Breast epithelium (tissue), 4 donors: ENCODE results near the gene CFAP20. TPM values are rescaled to one million over a fixed set of nuclear protein-coding genes. Genes with fewer than 3 reads are reported as not detected.
"Not testable (repeated sequence)": the region's sequence is repeated elsewhere in the genome, so short reads cannot be mapped to it uniquely, and the experiment has no call there.

Experiments used
- DNase-seq, 2 donors: peaks; one replicate each; pipeline ENCODE4 v3.0.0-alpha.2; 2019; ENCODE audit warnings: low spot score in 2 of 2
- H3K27ac ChIP-seq, 2 donors: fragments of 200-600 bp; sonication (generic) in 1 of 2; one replicate each; pipeline ENCODE4 v1.5.1; 2016 to 2019; ENCODE audit warnings: mild to moderate bottlenecking in 1 of 2
- H3K27me3 ChIP-seq, 2 donors: fragments of 200-600 bp; sonication (generic) in 1 of 2; one replicate each; pipeline versions ENCODE4 v1.5.1 to v1.6.0; 2017 to 2019; ENCODE audit warnings: control low read depth in 1 of 2, mild to moderate bottlenecking in 1 of 2
- H3K36me3 ChIP-seq: fragments of 200-600 bp; one replicate; pipeline ENCODE4 v1.5.1; 2019
- H3K4me1 ChIP-seq, 2 donors: fragments of 200-600 bp; sonication (generic); one replicate each; pipeline ENCODE4 v1.5.1; 2016 to 2019; ENCODE audit warnings: control low read depth in 1 of 2
- H3K4me3 ChIP-seq, 3 donors: fragments of 200-600 bp; sonication (generic); 1 replicate in 2 of 3; 2 replicates in 1 of 3; pipeline ENCODE4 v1.5.1; 2016 to 2019; ENCODE audit warnings: mild to moderate bottlenecking in 3 of 3, moderate library complexity in 2 of 3
- H3K9me3 ChIP-seq, 2 donors: fragments of 200-600 bp; sonication (generic) in 1 of 2; one replicate each; pipeline ENCODE4 v1.5.1; 2016 to 2019; ENCODE audit warnings: control low read depth in 1 of 2
- CTCF ChIP-seq, 3 donors: fragments of 450-650 bp; IDR thresholded peaks; one replicate each; pipeline ENCODE4 v1.5.1; 2016 to 2017; ENCODE audit warnings: antibody characterized with exemption in 3 of 3, mild to moderate bottlenecking in 3 of 3, moderate library complexity in 3 of 3
- POLR2A ChIP-seq: fragments of 450-650 bp; IDR thresholded peaks from one replicate; pipeline ENCODE4 v1.6.1; 2016; ENCODE audit warnings: antibody characterized with exemption, mild to moderate bottlenecking, moderate library complexity
- POLR2AphosphoS5 ChIP-seq, 3 donors: sonication (generic); formaldehyde crosslinking; IDR thresholded peaks; one replicate each; pipeline ENCODE4 v1.6.1; 2017; ENCODE audit warnings: antibody characterized with exemption in 3 of 3
- intact Hi-C: fragments of 100-400 bp; cut with DNase I; formaldehyde crosslinking; loops from one replicate; pipeline ENCODE4 v1.15.1; 2023; ENCODE audit warnings: low total_unique reads
- total RNA-seq, 3 donors: library from RNA; depleted of rRNA; stranded (reverse); fragments of >200 nt; gene quantifications; one replicate each; pipeline ENCODE4 v1.1.0, GENCODE V29; 2016

CFAP20 gene
- total RNA-seq, 3 donors from 2014 or later, result 30.5 to 46.1 (median 30.9) TPM

- no peak overlapping the region for H3K4me3 ChIP-seq
- DNase-seq, result no peak
- intact Hi-C loops, result no loop called here
- H3K36me3 ChIP-seq, result no peaks in the 10 kb centered on the region
- no peaks in the 10 kb centered on the region for H3K4me1 ChIP-seq
- no peaks in the 10 kb centered on the region for H3K27me3 ChIP-seq
- H3K27ac ChIP-seq, result no peak overlapping the region
- TF ChIP-seq POLR2A (no peak), POLR2AphosphoS5 (IDR thresholded peaks at IDR 0.05) (no peak), CTCF (IDR thresholded peaks at IDR 0.05) (no peak)
- H3K9me3 ChIP-seq, result no peaks in the 10 kb centered on the region
Observed at GRCh38 chr16:58099956-58100300, 29.3 kb downstream of the CFAP20 start.

- no peak overlapping the region for H3K4me3 ChIP-seq
- H3K27ac ChIP-seq, result no peak overlapping the region
- no peaks in the 10 kb centered on the region for H3K9me3 ChIP-seq
- H3K4me1 ChIP-seq, result no peaks in the 10 kb centered on the region
- TF ChIP-seq POLR2A (no peak), POLR2AphosphoS5 (IDR thresholded peaks at IDR 0.05) (no peak), CTCF (IDR thresholded peaks at IDR 0.05) (no peak)
- intact Hi-C loops, result no loop called here
- no peak for DNase-seq
- H3K36me3 ChIP-seq, result no peaks in the 10 kb centered on the region
- H3K27me3 ChIP-seq, result no peaks in the 10 kb centered on the region
Observed at GRCh38 chr16:58099097-58099955, 29.9 kb downstream of the CFAP20 start.

GRCh38 chr16:58098207-58099096 is 30.7 kb downstream of the CFAP20 start:
- Histone ChIP-seq H3K27me3 (no peaks in the 10 kb centered on the region), H3K27ac (no peak overlapping the region), H3K4me3 (no peak overlapping the region), H3K4me1 (no peaks in the 10 kb centered on the region), H3K36me3 (no peaks in the 10 kb centered on the region), H3K9me3 (no peaks in the 10 kb centered on the region)
- intact Hi-C loops, result no loop called here
- TF ChIP-seq CTCF (IDR thresholded peaks at IDR 0.05), result no peak
- no peak for TF ChIP-seq POLR2AphosphoS5 (IDR thresholded peaks at IDR 0.05)
- TF ChIP-seq POLR2A, result no peak
- DNase-seq, result no peak

GRCh38 chr16:58096249-58096648 is 32.9 kb downstream of the CFAP20 start:
- TF ChIP-seq POLR2A, result no peak
- no peak for TF ChIP-seq POLR2AphosphoS5 (IDR thresholded peaks at IDR 0.05)
- TF ChIP-seq CTCF (IDR thresholded peaks at IDR 0.05), result no peak
- Histone ChIP-seq H3K27me3 (no peaks in the 10 kb centered on the region), H3K9me3 (no peaks in the 10 kb centered on the region), H3K4me1 (no peaks in the 10 kb centered on the region), H3K27ac (no peak overlapping the region), H3K4me3 (no peak overlapping the region), H3K36me3 (no peaks in the 10 kb centered on the region)
- no peak for DNase-seq
- intact Hi-C loops, result no loop called here

- H3K9me3 ChIP-seq, H3K4me1 ChIP-seq, H3K36me3 ChIP-seq, H3K27ac ChIP-seq, H3K4me3 ChIP-seq, intact Hi-C loops, H3K27me3 ChIP-seq, DNase-seq: not testable (repeated sequence)
Observed at GRCh38 chr16:58095575-58095960, 33.6 kb downstream of the CFAP20 start.
